Stimulated activated CD8-positive, alpha-beta memory T cell treated with anti-CD3 and anti-CD28 coated beads, Interleukin-12 subunit alpha, Interleukin-12 subunit beta, amount 100 ng/mL, for 24 hours (primary cell): Measurements from ENCODE around the gene FAM234A.

Experiments
- DNase-seq: peaks from one replicate; pipeline ENCODE4 v3.0.0-alpha.2; 2020; ENCODE audit errors: extremely low read depth

The FAM234A gene

DNA sequence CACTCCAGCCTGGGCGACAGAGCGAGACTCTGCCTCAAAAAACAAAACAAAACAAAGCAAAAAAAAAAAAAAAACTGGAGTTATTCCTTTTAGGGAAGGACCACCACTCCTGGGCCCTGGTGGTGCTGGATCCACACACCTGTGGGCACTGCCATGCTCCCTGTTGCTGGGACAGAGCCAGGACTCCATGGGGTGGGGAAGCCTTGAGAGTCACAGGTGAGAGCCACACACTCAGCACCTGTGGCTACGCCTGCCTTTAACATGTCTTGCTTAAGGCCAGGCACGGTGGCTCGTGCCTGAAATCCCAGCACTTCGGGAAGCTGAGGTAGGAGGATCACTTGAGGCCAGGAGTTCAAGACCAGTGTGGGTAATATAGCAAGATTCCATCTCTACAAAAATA is 66.6 kb downstream of the FAM234A start:
- DNase-seq = no peak

DNA sequence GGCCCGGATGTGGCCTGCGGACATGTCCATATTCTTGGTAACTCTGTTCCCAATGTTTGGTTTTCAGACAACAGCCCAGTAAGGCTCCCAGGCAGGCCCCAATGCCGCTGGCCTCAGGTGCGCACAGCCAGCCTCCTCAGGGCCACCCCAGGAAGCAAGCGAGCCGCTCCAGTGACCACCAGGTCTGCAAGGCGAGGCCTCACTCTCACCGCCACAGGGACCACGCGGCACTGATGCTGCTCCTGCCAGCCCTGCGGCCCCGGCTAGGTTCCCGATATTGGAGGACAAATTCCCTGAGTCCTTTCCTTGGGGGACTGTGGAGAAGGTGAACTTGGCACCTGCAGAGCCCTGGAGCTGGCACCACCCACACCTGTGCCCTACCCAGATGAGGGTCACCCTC is 67.3 kb downstream of the FAM234A start:
- DNase-seq = no peak

DNA sequence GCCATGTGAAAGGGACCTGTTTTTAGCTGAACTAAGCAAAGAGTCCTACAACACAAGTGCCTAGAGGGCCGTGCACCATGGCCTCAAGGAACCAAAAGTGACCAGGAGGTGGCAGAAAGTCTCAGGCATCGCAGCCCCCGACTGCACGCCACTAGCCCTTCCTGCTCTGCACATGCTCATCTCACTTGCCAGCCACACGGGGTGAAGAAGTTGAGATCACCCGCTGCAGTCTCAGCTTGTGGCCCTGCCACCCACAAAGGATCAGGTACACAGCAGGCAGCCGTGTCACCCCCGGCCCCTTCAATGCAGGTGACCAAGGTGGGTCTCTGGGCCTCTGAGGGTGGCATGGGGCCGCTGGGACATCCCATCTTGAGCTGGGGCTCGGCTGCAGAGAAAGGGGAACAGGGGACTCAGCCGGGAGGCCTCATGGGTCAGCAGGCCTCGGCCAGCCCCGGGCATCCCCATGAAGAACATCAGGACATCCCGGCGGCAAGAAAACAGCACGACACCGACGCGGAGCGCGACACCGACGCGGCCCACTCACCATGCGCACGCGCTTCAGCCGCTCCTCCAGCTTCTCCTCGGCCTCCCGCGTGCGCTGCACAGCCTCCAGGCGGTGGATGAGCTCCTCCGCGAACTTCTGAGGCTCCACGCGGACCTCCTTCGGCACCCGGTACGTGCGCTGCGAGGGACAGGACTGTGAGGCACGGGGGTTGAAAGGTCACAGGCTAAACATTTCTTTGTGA is 69.3 kb downstream of the FAM234A start:
- DNase-seq = no peak

DNA sequence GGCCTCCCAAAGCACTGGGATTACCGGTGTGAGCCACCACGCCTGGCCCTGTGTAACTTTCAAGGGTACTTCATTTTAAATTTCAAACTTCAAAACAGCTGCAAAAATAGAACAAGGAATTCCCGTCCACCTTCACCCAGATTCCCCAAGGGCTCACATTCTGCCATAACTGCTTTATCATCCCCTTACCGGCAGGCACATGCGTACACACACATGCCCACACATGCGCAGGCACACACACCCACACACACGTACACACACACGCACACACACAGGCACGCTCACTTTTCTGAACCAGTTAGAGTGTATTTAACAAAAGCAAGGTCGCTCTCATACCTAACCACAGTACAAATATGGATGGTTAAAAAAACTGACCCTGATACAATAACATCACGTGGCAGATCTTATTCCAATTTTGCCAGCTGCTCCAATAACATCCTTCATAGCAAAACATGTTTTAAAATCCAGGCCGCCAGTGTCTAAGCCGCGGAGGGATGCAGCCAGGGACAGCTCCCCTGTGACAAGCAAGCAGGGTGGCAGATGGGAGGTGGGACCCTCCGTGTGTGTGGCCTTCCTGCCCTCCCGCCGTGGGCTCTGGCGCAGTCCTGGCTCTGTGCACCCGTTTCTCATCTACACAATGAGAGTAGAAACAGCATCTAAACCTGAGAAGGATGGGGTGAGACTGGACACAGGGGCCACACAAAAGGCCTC is 71.5 kb downstream of the FAM234A start:
- DNase-seq = no peak

DNA sequence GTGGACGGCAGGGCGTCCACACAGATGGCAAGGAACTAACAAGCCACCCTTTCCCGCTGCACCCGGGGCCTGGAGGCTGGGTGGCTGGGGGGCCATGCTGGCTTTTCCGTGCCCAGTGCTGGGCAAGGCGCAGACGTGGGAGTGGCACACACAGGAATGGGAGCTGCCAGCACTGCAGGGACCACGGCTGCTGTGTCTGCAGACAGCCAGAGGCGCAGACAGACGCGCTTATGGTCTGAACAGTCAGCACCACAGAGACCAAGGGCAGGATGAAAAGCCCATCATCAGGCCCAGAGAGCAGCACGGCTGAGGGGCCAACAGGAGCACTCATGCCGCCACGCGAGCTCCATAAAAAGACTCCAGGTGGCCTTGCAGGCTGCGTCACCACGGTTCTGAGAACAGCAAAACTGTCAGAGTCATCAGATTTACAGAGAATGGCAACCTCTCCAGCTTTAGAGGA is 72.3 kb downstream of the FAM234A start:
- DNase-seq = no peak

DNA sequence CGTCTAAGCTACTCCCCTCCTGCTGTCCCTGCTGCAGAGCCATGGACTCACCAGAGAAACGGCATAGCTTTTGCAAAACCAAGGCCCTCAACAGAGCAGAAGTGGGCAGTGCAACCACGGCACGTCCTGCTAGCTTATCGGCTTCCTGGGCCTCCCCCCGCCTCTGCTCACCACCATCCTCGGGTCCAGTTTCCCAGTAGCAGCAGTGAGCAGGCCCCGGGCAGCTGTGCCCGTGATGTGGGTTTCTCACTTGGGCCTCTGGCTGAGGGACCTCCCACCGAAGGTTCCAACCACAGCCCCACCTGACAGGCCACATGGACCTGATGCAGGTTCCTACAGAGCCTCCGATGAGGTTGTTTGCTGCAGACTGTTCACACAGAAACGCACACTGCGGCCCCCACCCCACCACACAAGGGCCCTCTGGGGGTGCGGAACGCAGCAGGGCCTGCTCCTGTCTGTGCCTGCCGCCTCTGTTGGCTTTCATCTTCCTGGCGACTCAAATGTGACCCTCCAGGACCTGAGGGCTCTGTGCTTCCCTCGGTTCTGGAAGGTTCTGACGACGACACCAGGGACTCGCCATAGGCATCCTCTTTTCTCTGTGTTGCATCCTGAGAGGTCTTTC is 73.2 kb downstream of the FAM234A start:
- no peak for DNase-seq

DNA sequence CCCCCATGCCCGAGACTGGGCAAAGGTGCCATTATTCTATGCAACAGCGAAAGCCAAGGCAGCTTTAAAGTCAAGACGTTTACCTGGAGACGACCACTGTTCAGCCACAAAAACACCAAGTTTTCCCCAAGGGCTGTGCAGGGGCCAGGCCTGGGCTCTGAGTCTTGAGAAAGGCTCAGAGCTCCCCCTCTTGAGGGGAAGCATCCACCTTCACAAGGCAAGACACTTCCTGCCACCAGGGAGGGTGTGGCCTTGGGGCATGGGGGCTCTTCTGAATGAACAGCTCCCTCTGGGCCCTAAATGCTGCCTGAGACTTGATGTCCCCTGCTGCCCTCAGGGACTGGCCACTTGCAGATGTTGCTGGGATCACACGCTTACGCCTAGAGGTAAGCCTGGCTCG is 74.9 kb downstream of the FAM234A start:
- DNase-seq = no peak

DNA sequence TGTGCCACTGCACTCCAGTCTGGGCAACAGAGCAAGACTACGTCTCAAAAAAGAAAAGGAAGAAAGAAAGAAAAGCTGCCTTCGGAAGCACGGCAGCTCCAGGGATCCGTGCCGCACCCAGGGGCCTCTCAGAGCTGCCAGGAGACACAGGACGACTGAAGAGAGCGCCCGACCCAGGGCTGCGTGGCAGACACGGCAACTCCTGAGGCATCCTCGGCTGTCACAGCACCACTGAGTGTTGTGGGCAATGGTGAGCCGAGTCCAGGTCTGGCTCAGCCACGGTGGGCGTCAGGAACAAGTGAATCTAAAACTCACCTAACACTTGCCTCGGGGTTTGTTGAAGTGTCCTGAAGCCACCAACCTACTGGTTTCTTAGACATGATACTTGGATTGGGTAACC is 77.1 kb downstream of the FAM234A start:
- no peak for DNase-seq

DNA sequence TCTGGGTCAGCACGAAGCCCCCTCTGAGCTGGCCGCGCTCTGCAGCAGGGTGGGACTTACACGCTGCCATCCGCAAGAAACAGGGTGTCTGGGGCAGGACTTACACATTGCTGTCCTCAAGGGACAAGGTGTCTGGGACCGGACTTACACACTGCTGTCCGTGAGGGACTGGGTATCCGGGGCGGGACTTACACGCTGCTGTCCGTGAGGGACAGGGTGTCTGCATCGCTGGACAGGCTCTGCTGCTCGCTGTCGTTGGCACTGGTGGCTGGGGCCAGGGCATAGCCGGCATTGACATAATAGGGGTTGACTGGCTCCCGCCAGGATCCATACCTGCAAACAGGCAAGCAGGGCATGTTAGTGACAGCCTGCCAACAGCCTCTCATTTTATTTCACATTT is 79.7 kb downstream of the FAM234A start:
- DNase-seq = no peak

DNA sequence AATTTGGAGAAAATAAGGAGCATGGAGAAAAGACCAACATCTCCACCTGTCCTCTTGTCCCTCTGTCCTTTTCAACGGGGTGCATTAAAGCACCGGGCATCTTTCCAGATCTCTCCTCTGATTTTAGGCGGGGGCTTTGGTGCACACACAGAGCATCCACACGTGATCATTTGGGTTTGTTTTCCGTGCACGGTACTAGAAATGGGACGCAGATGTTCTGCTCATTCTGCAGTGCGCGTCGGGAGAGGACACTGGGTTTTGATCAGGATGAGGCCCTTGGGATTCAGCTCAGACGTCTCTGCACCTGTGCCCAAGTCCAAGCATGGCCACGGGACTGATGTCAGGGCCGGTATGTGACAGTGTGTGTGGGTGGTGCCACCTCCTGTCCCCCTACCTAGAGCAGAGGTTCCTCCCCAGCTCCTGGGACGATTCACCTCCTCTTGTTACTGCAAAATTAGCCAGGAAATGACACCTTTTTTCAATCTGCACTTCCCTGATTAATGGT is 80.2 kb downstream of the FAM234A start:
- DNase-seq = no peak
